Measurements from ENCODE around the gene RBM19.

GRCh38 chr12:113860950-113861349 lies 105.2 kb downstream of the RBM19 start:
- no peak for TF ChIP-seq EZH2 (IDR thresholded peaks at IDR 0.05; ENCODE audit: borderline replicate concordance, low read length)
- no peak for TF ChIP-seq CTCF (IDR thresholded peaks at IDR 0.05; ENCODE audit: low read length)
